ENCODE results near the gene RPL10A.

GRCh38 chr6:35463292-35463691 lies 4.9 kb upstream of the RPL10A start:
- TF ChIP-seq CTCF (IDR thresholded peaks at IDR 0.05): no peak
- no peak for TF ChIP-seq POLR2A (IDR thresholded peaks at IDR 0.05)
